K562 (cell line): ENCODE results near the gene PON2. TPM values are rescaled to one million over a fixed set of nuclear protein-coding genes. Genes with fewer than 3 reads are reported as not detected.

Source experiments
- ATAC-seq: fragments of 200-7000 bp; cut with Tn5 transposase; 3 replicates; pipeline ENCODE4 v1.9.1; 2020; ENCODE audit warnings: moderate library complexity
- BruUV-seq: library from RNA; stranded (reverse); fragments of 400-500 nt; replicated peaks from 2 replicates; lab custom pipeline; 2021; lab: Mats Ljungman, UMichigan
- CTCF ChIA-PET: fragments of 300-600 bp; formaldehyde crosslinking; extraction: SDS; loops from one replicate; lab custom pipeline; 2021; ENCODE audit warnings: low intra/inter-chr PET ratio; lab: Yijun Ruan, JAX
- POLR2A ChIA-PET: fragments of 300-600, 350-650 bp; sonication (Branson Sonifier 250); formaldehyde crosslinking; extraction: SDS; loops from one replicate; lab custom pipeline; 2021; ENCODE audit warnings: antibody characterized with exemption, inconsistent platforms; lab: Yijun Ruan, JAX
- DNase-seq, 4 experiments: peaks; one replicate each; pipeline versions ENCODE4 v3.0.0 to v3.0.0-alpha.2; 2011 to 2018; ENCODE audit warnings: low spot score in 3 of 4, mixed read lengths in 3 of 4; ENCODE audit errors: extremely low read depth in 1 of 4
- FAIRE-seq: peaks from 2 replicates; lab custom pipeline; 2011; peaks lifted over from hg19 to GRCh38; lab: Jason Lieb, UNC
- H2AFZ ChIP-seq: 2 replicates; pipeline ENCODE4 v1.6.0; 2011; ENCODE audit warnings: low read depth, low read length, control low read depth, inconsistent platforms
- H3K27ac ChIP-seq: fragments of 200-600 bp; 3 replicates; pipeline ENCODE4 v1.8.0; 2011; ENCODE audit warnings: low read depth, mild to moderate bottlenecking, control low read depth, inconsistent platforms, low read length, moderate library complexity, mixed read lengths; ENCODE audit errors: extremely low read depth
- H3K27me3 ChIP-seq, 2 experiments: fragments of 300-600 bp in 1 of 2; 2 replicates in 1 of 2; 3 replicates in 1 of 2; pipeline versions ENCODE4 v1.6.0 to v1.8.0; 2011; ENCODE audit warnings: inconsistent platforms in 2 of 2, low read length in 2 of 2, mild to moderate bottlenecking in 1 of 2, mixed read lengths in 1 of 2, moderate library complexity in 1 of 2; ENCODE audit not compliant: control insufficient read depth in 2 of 2, insufficient read depth in 2 of 2
- H3K36me3 ChIP-seq: fragments of 300-600 bp; 3 replicates; pipeline ENCODE4 v1.8.0; 2011; ENCODE audit warnings: mild to moderate bottlenecking, low read length, inconsistent platforms; ENCODE audit not compliant: control insufficient read depth, insufficient read depth
- H3K4me1 ChIP-seq, 2 experiments: fragments of 200-600 bp in 1 of 2; replicated peaks in 1 of 2; 2 replicates in 1 of 2; 3 replicates in 1 of 2; pipeline versions ENCODE4 v1.5.1 to v1.8.0; 2011; ENCODE audit warnings: inconsistent platforms in 2 of 2, low read length in 2 of 2, mild to moderate bottlenecking in 1 of 2, mixed read lengths in 1 of 2, moderate library complexity in 1 of 2; ENCODE audit not compliant: control insufficient read depth in 2 of 2, insufficient read depth in 2 of 2
- H3K4me2 ChIP-seq: 2 replicates; pipeline ENCODE4 v1.6.1; 2011; ENCODE audit warnings: low read length, control low read depth, inconsistent platforms, mixed read lengths; ENCODE audit not compliant: insufficient read depth
- H3K4me3 ChIP-seq: fragments of 200-600 bp; sonication (generic), shearing (Covaris generic); 2 replicates; pipeline ENCODE4 v1.5.1; 2016; ENCODE audit warnings: control low read depth, inconsistent platforms
- H3K79me2 ChIP-seq: fragments of 200-600 bp; 3 replicates; pipeline ENCODE4 v1.8.0; 2011; ENCODE audit warnings: low read length, inconsistent platforms; ENCODE audit not compliant: control insufficient read depth, insufficient read depth
- H3K9ac ChIP-seq, 2 experiments: 2 replicates each; pipeline versions ENCODE4 v1.6.0 to v1.6.1; 2011; ENCODE audit warnings: low read depth in 2 of 2, low read length in 2 of 2, control low read depth in 1 of 2, inconsistent platforms in 1 of 2, mild to moderate bottlenecking in 1 of 2, mixed read lengths in 1 of 2; ENCODE audit not compliant: insufficient read depth in 1 of 2
- H3K9me1 ChIP-seq: one replicate; pipeline ENCODE4 v1.6.0; 2011; ENCODE audit warnings: inconsistent platforms, mild to moderate bottlenecking, low read length, moderate library complexity; ENCODE audit not compliant: control insufficient read depth, insufficient read depth
- H3K9me3 ChIP-seq: replicated peaks from 2 replicates; pipeline ENCODE4 v1.5.1; 2011; ENCODE audit warnings: low read depth, low read length, inconsistent platforms; ENCODE audit not compliant: control insufficient read depth, insufficient read depth
- H4K20me1 ChIP-seq: replicated peaks from 2 replicates; pipeline ENCODE4 v1.6.1; 2011; ENCODE audit warnings: low read length, inconsistent platforms, mixed read lengths; ENCODE audit not compliant: control insufficient read depth, insufficient read depth
- CBFA2T2 ChIP-seq: fragments of 450-650 bp; conservative IDR thresholded peaks from 2 replicates; pipeline ENCODE4 v1.6.1; 2017; ENCODE audit warnings: mild to moderate bottlenecking
- CBX5 ChIP-seq: IDR thresholded peaks from 2 replicates; pipeline ENCODE4 v1.6.1; 2014; ENCODE audit warnings: low read depth, borderline replicate concordance
- DEAF1 ChIP-seq: fragments of 450-650 bp; formaldehyde crosslinking; IDR thresholded peaks from 2 replicates; pipeline ENCODE4 v1.4.0; 2020; ENCODE audit warnings: mild to moderate bottlenecking, moderate library complexity
- ELK1 ChIP-seq: sonication (generic); formaldehyde crosslinking; IDR thresholded peaks from 2 replicates; pipeline ENCODE4 v1.8.1; 2022; ENCODE audit warnings: missing genetic modification reagents
- FOXJ3 ChIP-seq: sonication (generic); formaldehyde crosslinking; IDR thresholded peaks from 2 replicates; pipeline ENCODE4 v1.4.0; 2020; ENCODE audit warnings: mild to moderate bottlenecking, missing genetic modification reagents
- HNRNPLL ChIP-seq: fragments of 200-400 bp; formaldehyde crosslinking; IDR thresholded peaks from 2 replicates; pipeline ENCODE4 v1.6.1; 2017; ENCODE audit warnings: low read length, low read depth, mild to moderate bottlenecking; ENCODE audit not compliant: poor library complexity, severe bottlenecking
- MEF2A ChIP-seq: IDR thresholded peaks from 2 replicates; pipeline ENCODE4 v1.6.1; 2011; ENCODE audit warnings: low read depth, mild to moderate bottlenecking, low read length, moderate library complexity; ENCODE audit not compliant: control insufficient read depth
- MTA3 ChIP-seq: fragments of 450-650 bp; formaldehyde crosslinking; IDR thresholded peaks from 2 replicates; pipeline ENCODE4 v1.6.1; 2017; ENCODE audit warnings: mild to moderate bottlenecking, borderline replicate concordance
- MTF1 ChIP-seq: fragments of 250-450 bp; sonication (Bioruptor Pico); IDR thresholded peaks from 2 replicates; pipeline ENCODE4 v1.9.0; 2021; ENCODE audit warnings: moderate library complexity, mild to moderate bottlenecking, inconsistent platforms, borderline replicate concordance
- PHF21A ChIP-seq: fragments of 450-650 bp; IDR thresholded peaks from 2 replicates; pipeline ENCODE4 v1.6.1; 2017; ENCODE audit warnings: low read depth, borderline replicate concordance
- PRMT5 ChIP-seq: sonication (generic); formaldehyde crosslinking; IDR thresholded peaks from 2 replicates; pipeline ENCODE4 v1.5.0; 2020; ENCODE audit warnings: missing genetic modification reagents
- SIN3B ChIP-seq: fragments of 450-650 bp; IDR thresholded peaks from 2 replicates; pipeline ENCODE4 v1.6.1; 2017; ENCODE audit warnings: low read depth, mild to moderate bottlenecking, moderate library complexity
- SRF ChIP-seq, 2 experiments: fragments of 250-450, 450-650 bp in 1 of 2; sonication (Bioruptor Pico) in 1 of 2; sonication (generic) in 1 of 2; formaldehyde crosslinking; IDR thresholded peaks; 2 replicates each; pipeline versions ENCODE4 v1.5.0 to v1.5.1; 2020 to 2022; ENCODE audit warnings: mild to moderate bottlenecking in 1 of 2, missing genetic modification reagents in 1 of 2
- TFE3 ChIP-seq: fragments of 450-650 bp; formaldehyde crosslinking; IDR thresholded peaks from 2 replicates; pipeline ENCODE4 v1.4.0; 2020; ENCODE audit warnings: mild to moderate bottlenecking, mixed read lengths
- TRIM25 ChIP-seq: fragments of 450-650 bp; IDR thresholded peaks from 2 replicates; pipeline ENCODE4 v1.7.0; 2016; ENCODE audit warnings: borderline replicate concordance
- YY1 ChIP-seq, 3 experiments: IDR thresholded peaks; 2 replicates each; pipeline ENCODE4 v1.6.1; 2011; ENCODE audit warnings: low read length in 2 of 3, mild to moderate bottlenecking in 2 of 3, moderate library complexity in 2 of 3, borderline replicate concordance in 1 of 3, control low read depth in 1 of 3, low read depth in 1 of 3; ENCODE audit not compliant: insufficient read depth in 3 of 3, insufficient replicate concordance in 2 of 3, control insufficient read depth in 1 of 3, insufficient read length in 1 of 3; ENCODE audit errors: extremely low read depth in 1 of 3
- WGBS: fragments of 100-300 bp; shearing (Covaris generic); methylation state at CpG from one replicate; pipeline ENCODE4 v1.1.6; 2016; ENCODE audit warnings: low coverage, mixed read lengths; ENCODE audit not compliant: insufficient coverage; ENCODE audit errors: missing lambda C conversion rate; 5-methylcytosine and 5-hydroxymethylcytosine counted together
- in situ Hi-C: fragments of 300-500 bp; cut with MboI; formaldehyde crosslinking; loops from 4 replicates; pipeline ENCODE4 v1.15.0; 2018; ENCODE audit warnings: inconsistent platforms, mixed read lengths
- intact Hi-C: fragments of 100-400 bp; cut with micrococcal nuclease; formaldehyde crosslinking; loops from 2 replicates; pipeline ENCODE4 v1.14.2; 2022
- polyA plus RNA-seq, 8 experiments: library from polyadenylated mRNA; depleted of rRNA in 4 of 8; stranded (reverse) in 5 of 8; unstranded in 3 of 8; fragments of >200 nt; fragmentation: Nextera tagmentation in 2 of 8; fragmentation: Illumina TruSeq in 1 of 8; extraction: Ambion mirVana in 2 of 8; extraction: Trizol in 1 of 8; gene quantifications; 2 replicates each; pipeline versions ENCODE4 v1.2.1 to v1.2.3, GENCODE V29; 2011 to 2014; ENCODE audit warnings: inconsistent platforms in 1 of 8, missing spikeins in 1 of 8
- total RNA-seq, 7 experiments: library from RNA; depleted of rRNA in 6 of 7; stranded (reverse); fragments of >200 nt in 6 of 7; fragmentation: Illumina TruSeq in 2 of 7; extraction: Trizol in 2 of 7; gene quantifications; 2 replicates each; pipeline versions ENCODE4 v1.2.1 to v1.2.3, GENCODE V29; 2011 to 2021; ENCODE audit warnings: low replicate concordance in 1 of 7

PON2 gene
- total and polyA plus RNA-seq, 9 of the 15 experiments (the other 6 are each of a cell fraction or from before 2014, with no cell fraction given): 8.5 to 30.1 (median 21.9) TPM

DNA sequence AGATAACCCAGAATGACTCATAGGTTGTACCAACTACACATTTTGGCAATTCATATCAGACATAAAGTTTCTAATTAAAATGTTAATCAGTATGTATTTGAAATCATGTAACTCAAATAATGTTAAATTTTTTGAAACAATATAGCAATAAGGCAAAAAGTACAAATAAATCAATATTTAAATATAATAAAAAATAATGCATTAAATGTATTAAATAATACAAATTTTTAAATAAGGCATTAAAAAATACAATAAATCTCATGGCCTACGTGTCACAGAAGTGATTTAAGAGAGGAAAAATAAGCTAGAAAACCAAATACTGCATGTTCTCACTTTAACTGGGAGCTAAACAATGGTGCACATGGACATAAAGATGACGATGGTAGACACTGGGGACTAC is 9.1 kb downstream of the PON2 start:
- Histone ChIP-seq H2AFZ (no peak overlapping the region), H3K4me3 (no peak overlapping the region), H3K27ac (no peak overlapping the region), H3K4me2 (no peak overlapping the region), H3K79me2 (no peaks in the 10 kb centered on the region), H4K20me1 (no peaks in the 10 kb centered on the region), H3K4me1 (no peaks in the 10 kb centered on the region), H3K9me3 (no peaks in the 10 kb centered on the region), H3K9me1 (no peaks in the 10 kb centered on the region), H3K27me3 (no peaks in the 10 kb centered on the region), H3K9ac (no peak overlapping the region), H3K36me3 (peaks cover 8% of the 10 kb centered on the region; the same call in 2 of the 3 replicates)
- no peak for DNase-seq
- no TSS peak for BruUV-seq
- ChIA-PET CTCF (no interaction called here), POLR2A (interaction anchor here (1.5 kb wide), 1 partner anchor 15 kb away, joined by 3 read pairs; no protein-coding TSS in a partner anchor)
- intact Hi-C loops: no loop called here
- WGBS: 46% methylated on average over 2 of the region's 2 CpGs
- no peak for ATAC-seq
- no peak for FAIRE-seq
- in situ Hi-C loops: no loop called here
- TF ChIP-seq FOXJ3 (CRISPR knock-in tag) (no peak), SRF (CRISPR knock-in tag; IDR thresholded peaks at IDR 0.05) (no peak), MTF1 (no peak), PHF21A (no peak), TFE3 (CRISPR knock-in tag) (no peak), YY1 (IDR thresholded peaks at IDR 0.05; ENCODE audit: borderline replicate concordance in 1 of 3, control insufficient read depth in 1 of 3, extremely low read depth in 1 of 3, insufficient read depth in 3 of 3, insufficient read length in 1 of 3, insufficient replicate concordance in 2 of 3, low read depth in 1 of 3, low read length in 2 of 3) (no peak), SIN3B (no peak), PRMT5 (CRISPR knock-in tag) (no peak), TRIM25 (no peak), HNRNPLL (no peak), CBX5 (no peak), ELK1 (CRISPR knock-in tag) (no peak), MTA3 (no peak), CBFA2T2 (no peak), DEAF1 (CRISPR knock-in tag) (no peak), MEF2A (no peak)
